ENCODE measurements around the gene TIPIN.

TIPIN gene

GRCh38 chr15:66296186-66296585 is 60.3 kb downstream of the TIPIN start:
- DNase-seq: no peak

- no peak for DNase-seq
Measured at GRCh38 chr15:66294932-66295235, 61.6 kb downstream of the TIPIN start.

GRCh38 chr15:66294157-66294931 is 62.1 kb downstream of the TIPIN start:
- no peak for DNase-seq

- peak; percentile 69 for DNase-seq
Measured at GRCh38 chr15:66293419-66294156, 62.9 kb downstream of the TIPIN start, which contains the start of gene DIS3L. DIS3L (plus strand) TSS chr15:66293568; CDS start chr15:66293597, 29 bp downstream.

- no peak for DNase-seq
Measured at GRCh38 chr15:66292571-66293418, 63.7 kb downstream of the TIPIN start.

GRCh38 chr15:66291816-66292570 is 64.5 kb downstream of the TIPIN start:
- no peak for DNase-seq

GRCh38 chr15:66290518-66290917 is 66.0 kb downstream of the TIPIN start:
- no peak for DNase-seq

- no peak for DNase-seq
Measured at GRCh38 chr15:66290007-66290406, 66.5 kb downstream of the TIPIN start.

GRCh38 chr15:66288551-66289185 is 67.8 kb downstream of the TIPIN start:
- DNase-seq: no peak

GRCh38 chr15:66288093-66288492 is 68.4 kb downstream of the TIPIN start:
- no peak for DNase-seq

GRCh38 chr15:66287461-66288057 is 68.9 kb downstream of the TIPIN start:
- no peak for DNase-seq
